ENCODE results near the gene MTCH1. TPM values are rescaled to one million over a fixed set of nuclear protein-coding genes. Genes with fewer than 3 reads are reported as not detected.

MTCH1 gene
- total RNA-seq, 1 experiment from 2014 or later = 241 TPM

DNA sequence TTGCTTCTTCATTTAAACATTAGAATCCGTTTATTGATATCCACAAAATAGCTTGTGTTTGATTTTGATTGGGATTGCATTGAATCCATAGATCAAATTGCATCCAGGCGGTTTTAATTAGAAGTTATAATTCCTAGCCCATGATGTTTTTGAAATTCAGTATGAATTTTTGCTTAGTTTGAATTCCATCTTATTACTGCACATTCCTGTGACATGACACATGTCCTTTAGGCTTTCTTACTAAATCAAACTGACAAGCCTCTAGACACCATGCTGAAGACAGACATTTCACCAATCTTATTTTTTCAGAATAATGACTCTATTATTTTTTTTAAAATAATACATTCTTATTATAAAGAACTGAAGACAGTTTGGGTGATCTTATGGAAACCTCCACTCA is 52.9 kb downstream of the MTCH1 start:
- Histone ChIP-seq H3K4me3 (no peak overlapping the region), H4K20me1 (ENCODE audit: insufficient read depth) (no peaks in the 10 kb centered on the region), H3K79me2 (ENCODE audit: low read depth) (no peaks in the 10 kb centered on the region), H3K27me3 (ENCODE audit: insufficient read depth, low read depth) (no peaks in the 10 kb centered on the region), H3K9me2 (ENCODE audit: insufficient read depth) (no peaks in the 10 kb centered on the region), H3F3A (ENCODE audit: insufficient read depth, low read depth) (peaks cover 24% of the 10 kb centered on the region), H3K36me3 (ENCODE audit: low read depth) (no peaks in the 10 kb centered on the region), H3K9me3 (ENCODE audit: insufficient read depth, low read depth) (no peaks in the 10 kb centered on the region), H3K4me1 (replicated peaks; ENCODE audit: insufficient read depth) (peaks cover 50% of the 10 kb centered on the region), H2AFZ (no peak overlapping the region), H3K4me2 (peak overlapping the region; percentile 32), H3K27ac (0 out of 2 replicates have a peak overlapping the region, but pooled peaks have one; percentile 3)
- BruUV-seq (replicated peaks) = no TSS peak
- ChIA-PET POLR2A (ENCODE audit: unreplicated experiment) (no interaction called here), CTCF (interaction anchor here (0.7 kb wide), 1 partner anchor 167 kb away, joined by 3 read pairs; no protein-coding TSS in a partner anchor)
- DNase-seq = peak in 1 of 2 experiments; percentile 75
- intact Hi-C loops (cut with micrococcal nuclease; ENCODE audit: unreplicated experiment) = no loop called here
- TF ChIP-seq EZH2 (IDR thresholded peaks at IDR 0.05; ENCODE audit: low read depth) = no peak

DNA sequence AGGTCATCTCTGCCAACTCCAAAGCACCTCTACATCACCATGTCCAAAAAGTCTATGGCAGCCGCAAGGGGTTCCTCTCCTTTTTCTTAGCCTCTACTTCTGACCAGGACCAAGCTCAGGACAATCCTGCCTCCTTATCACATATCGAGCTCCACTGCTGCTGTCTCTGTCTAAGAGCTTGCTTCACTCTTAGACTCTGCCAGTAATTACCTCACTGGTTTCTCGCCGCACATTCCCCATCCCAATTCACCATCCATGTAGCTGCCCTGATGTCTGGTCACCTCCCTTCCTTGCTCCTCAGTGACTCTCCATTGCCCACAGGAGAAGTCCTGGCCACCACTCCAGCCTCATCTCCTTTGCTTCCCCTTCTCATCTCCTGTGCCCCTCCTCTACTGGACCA is 55.5 kb downstream of the MTCH1 start:
- no peak overlapping the region for H3K27ac ChIP-seq
- no peaks in the 10 kb centered on the region for H3K9me2 ChIP-seq (ENCODE audit: insufficient read depth)
- POLR2A ChIA-PET (ENCODE audit: unreplicated experiment) = no interaction called here
- no peaks in the 10 kb centered on the region for H4K20me1 ChIP-seq (ENCODE audit: insufficient read depth)
- H3K27me3 ChIP-seq (ENCODE audit: insufficient read depth, low read depth) = no peaks in the 10 kb centered on the region
- peaks cover 49% of the 10 kb centered on the region for H3K4me1 ChIP-seq (replicated peaks; ENCODE audit: insufficient read depth)
- peaks cover 24% of the 10 kb centered on the region for H3F3A ChIP-seq (ENCODE audit: insufficient read depth, low read depth)
- CTCF ChIA-PET = no interaction called here
- H3K4me3 ChIP-seq = no peak overlapping the region
- peak overlapping the region; percentile 32; the same call in 1 of the 2 replicates for H3K4me2 ChIP-seq
- H2AFZ ChIP-seq = no peak overlapping the region
- BruUV-seq (replicated peaks) = no TSS peak
- TF ChIP-seq EZH2 (IDR thresholded peaks at IDR 0.05; ENCODE audit: low read depth) = no peak
- TF ChIP-seq, protein P1, sequence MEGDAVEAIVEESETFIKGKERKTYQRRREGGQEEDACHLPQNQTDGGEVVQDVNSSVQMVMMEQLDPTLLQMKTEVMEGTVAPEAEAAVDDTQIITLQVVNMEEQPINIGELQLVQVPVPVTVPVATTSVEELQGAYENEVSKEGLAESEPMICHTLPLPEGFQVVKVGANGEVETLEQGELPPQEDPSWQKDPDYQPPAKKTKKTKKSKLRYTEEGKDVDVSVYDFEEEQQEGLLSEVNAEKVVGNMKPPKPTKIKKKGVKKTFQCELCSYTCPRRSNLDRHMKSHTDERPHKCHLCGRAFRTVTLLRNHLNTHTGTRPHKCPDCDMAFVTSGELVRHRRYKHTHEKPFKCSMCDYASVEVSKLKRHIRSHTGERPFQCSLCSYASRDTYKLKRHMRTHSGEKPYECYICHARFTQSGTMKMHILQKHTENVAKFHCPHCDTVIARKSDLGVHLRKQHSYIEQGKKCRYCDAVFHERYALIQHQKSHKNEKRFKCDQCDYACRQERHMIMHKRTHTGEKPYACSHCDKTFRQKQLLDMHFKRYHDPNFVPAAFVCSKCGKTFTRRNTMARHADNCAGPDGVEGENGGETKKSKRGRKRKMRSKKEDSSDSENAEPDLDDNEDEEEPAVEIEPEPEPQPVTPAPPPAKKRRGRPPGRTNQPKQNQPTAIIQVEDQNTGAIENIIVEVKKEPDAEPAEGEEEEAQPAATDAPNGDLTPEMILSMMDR (conservative IDR thresholded peaks at IDR 0.05) = no peak
- no peaks in the 10 kb centered on the region for H3K9me3 ChIP-seq (ENCODE audit: insufficient read depth, low read depth)
- H3K79me2 ChIP-seq (ENCODE audit: low read depth) = no peaks in the 10 kb centered on the region
- intact Hi-C loops (cut with micrococcal nuclease; ENCODE audit: unreplicated experiment) = no loop called here
- no peak for DNase-seq
- H3K36me3 ChIP-seq (ENCODE audit: low read depth) = no peaks in the 10 kb centered on the region

DNA sequence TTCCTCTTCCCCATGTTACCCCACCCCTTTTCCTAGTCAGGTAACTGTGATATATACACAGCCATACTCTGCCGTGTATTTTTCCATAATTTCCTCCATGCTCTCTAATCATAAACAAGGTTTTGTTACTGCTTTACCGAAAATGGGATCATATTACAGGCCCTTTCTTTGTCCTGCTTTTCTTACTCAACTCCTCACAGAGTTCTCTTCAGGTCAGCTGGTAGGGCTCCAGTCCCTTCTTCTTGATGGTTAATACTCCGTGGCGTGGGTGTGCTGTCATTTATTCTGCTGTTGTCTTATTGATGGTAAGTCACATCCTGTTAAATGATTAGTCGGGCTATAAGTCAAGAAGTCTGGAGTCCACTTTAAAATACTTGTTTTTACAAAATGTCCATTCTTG is 56.4 kb downstream of the MTCH1 start:
- no peaks in the 10 kb centered on the region for H3K79me2 ChIP-seq (ENCODE audit: low read depth)
- intact Hi-C loops (cut with micrococcal nuclease; ENCODE audit: unreplicated experiment) = loop anchor here (2.0 to 5.0 kb wide), 2 partner anchors 15 to 33 kb away; no protein-coding TSS in a partner anchor
- CTCF ChIA-PET = no interaction called here
- peaks cover 49% of the 10 kb centered on the region for H3K4me1 ChIP-seq (replicated peaks; ENCODE audit: insufficient read depth)
- H4K20me1 ChIP-seq (ENCODE audit: insufficient read depth) = no peaks in the 10 kb centered on the region
- POLR2A ChIA-PET (ENCODE audit: unreplicated experiment) = no interaction called here
- peaks cover 22% of the 10 kb centered on the region for H3F3A ChIP-seq (ENCODE audit: insufficient read depth, low read depth)
- no peaks in the 10 kb centered on the region for H3K36me3 ChIP-seq (ENCODE audit: low read depth)
- TF ChIP-seq, protein P1 (conservative IDR thresholded peaks at IDR 0.05) = no peak
- no peak for TF ChIP-seq EZH2 (IDR thresholded peaks at IDR 0.05; ENCODE audit: low read depth)
- peak overlapping the region; percentile 32 for H3K4me2 ChIP-seq
- no TSS peak for BruUV-seq (replicated peaks)
- H3K27ac ChIP-seq = peak overlapping the region; percentile 4; the same call in 1 of the 2 replicates
- H2AFZ ChIP-seq = no peak overlapping the region
- no peaks in the 10 kb centered on the region for H3K27me3 ChIP-seq (ENCODE audit: insufficient read depth, low read depth)
- no peak overlapping the region for H3K4me3 ChIP-seq
- H3K9me2 ChIP-seq (ENCODE audit: insufficient read depth) = no peaks in the 10 kb centered on the region
- DNase-seq = peak in 1 of 2 experiments; percentile 69
- no peaks in the 10 kb centered on the region for H3K9me3 ChIP-seq (ENCODE audit: insufficient read depth, low read depth)

DNA sequence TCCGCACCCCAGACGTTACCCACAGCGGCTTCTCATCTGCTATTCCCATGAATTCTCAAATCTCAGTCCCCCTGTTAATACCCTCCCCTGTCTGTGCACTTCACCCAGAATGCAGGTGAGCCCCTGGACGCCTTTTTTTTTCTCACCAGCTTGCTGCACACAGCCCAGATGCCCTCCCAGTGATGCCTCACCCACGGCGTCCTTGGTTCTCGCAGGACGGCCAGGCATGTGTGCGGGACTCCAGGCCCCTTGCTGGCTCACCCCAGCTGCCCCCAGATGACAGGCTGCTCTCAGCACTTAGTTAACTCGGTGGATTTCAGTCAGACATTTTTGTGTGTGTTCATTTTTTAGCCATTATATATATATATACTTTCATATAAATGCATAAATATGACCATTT is 56.8 kb downstream of the MTCH1 start:
- intact Hi-C loops (cut with micrococcal nuclease; ENCODE audit: unreplicated experiment) = loop anchor here (2.0 to 5.0 kb wide), 2 partner anchors 14 to 33 kb away; no protein-coding TSS in a partner anchor
- H3F3A ChIP-seq (ENCODE audit: insufficient read depth, low read depth) = peaks cover 18% of the 10 kb centered on the region
- H3K27ac ChIP-seq = peak overlapping the region; percentile 4; the same call in 1 of the 2 replicates
- H2AFZ ChIP-seq = no peak overlapping the region
- no peaks in the 10 kb centered on the region for H4K20me1 ChIP-seq (ENCODE audit: insufficient read depth)
- H3K79me2 ChIP-seq (ENCODE audit: low read depth) = no peaks in the 10 kb centered on the region
- H3K9me2 ChIP-seq (ENCODE audit: insufficient read depth) = no peaks in the 10 kb centered on the region
- ChIA-PET CTCF (no interaction called here), POLR2A (ENCODE audit: unreplicated experiment) (interaction anchor here (0.6 kb wide), 1 partner anchor 9 kb away, joined by 3 read pairs; no protein-coding TSS in a partner anchor)
- no TSS peak for BruUV-seq (replicated peaks)
- peaks cover 47% of the 10 kb centered on the region for H3K4me1 ChIP-seq (replicated peaks; ENCODE audit: insufficient read depth)
- peak overlapping the region; percentile 32; the same call in 1 of the 2 replicates for H3K4me2 ChIP-seq
- H3K27me3 ChIP-seq (ENCODE audit: insufficient read depth, low read depth) = no peaks in the 10 kb centered on the region
- no peaks in the 10 kb centered on the region for H3K9me3 ChIP-seq (ENCODE audit: insufficient read depth, low read depth)
- H3K36me3 ChIP-seq (ENCODE audit: low read depth) = no peaks in the 10 kb centered on the region
- TF ChIP-seq EZH2 (IDR thresholded peaks at IDR 0.05; ENCODE audit: low read depth) = no peak
- TF ChIP-seq, protein P1 (conservative IDR thresholded peaks at IDR 0.05) = no peak
- DNase-seq = no peak
- H3K4me3 ChIP-seq = no peak overlapping the region
